ENCODE measurements around the gene SKP1.

The SKP1 gene

GRCh38 chr5:134113902-134114875 lies 62.6 kb downstream of the SKP1 start, which contains the start of gene TCF7:
Gene TCF7, plus strand, starts transcription at chr5:134114681. Its CDS starts 226 bp downstream, at chr5:134114907.
- peak in 1 of 2 donors; percentile 60 for DNase-seq (ENCODE audit: low read depth in 2 of 2)

GRCh38 chr5:134113363-134113889 lies 63.3 kb downstream of the SKP1 start:
- DNase-seq (ENCODE audit: low read depth in 2 of 2) = no peak

GRCh38 chr5:134112726-134113362 lies 63.9 kb downstream of the SKP1 start:
- DNase-seq (ENCODE audit: low read depth in 2 of 2) = no peak

GRCh38 chr5:134111741-134112647 lies 64.8 kb downstream of the SKP1 start:
- DNase-seq (ENCODE audit: low read depth in 2 of 2) = no peak

GRCh38 chr5:134110382-134110781 lies 66.4 kb downstream of the SKP1 start:
- no peak for DNase-seq (ENCODE audit: low read depth in 2 of 2)

DNA sequence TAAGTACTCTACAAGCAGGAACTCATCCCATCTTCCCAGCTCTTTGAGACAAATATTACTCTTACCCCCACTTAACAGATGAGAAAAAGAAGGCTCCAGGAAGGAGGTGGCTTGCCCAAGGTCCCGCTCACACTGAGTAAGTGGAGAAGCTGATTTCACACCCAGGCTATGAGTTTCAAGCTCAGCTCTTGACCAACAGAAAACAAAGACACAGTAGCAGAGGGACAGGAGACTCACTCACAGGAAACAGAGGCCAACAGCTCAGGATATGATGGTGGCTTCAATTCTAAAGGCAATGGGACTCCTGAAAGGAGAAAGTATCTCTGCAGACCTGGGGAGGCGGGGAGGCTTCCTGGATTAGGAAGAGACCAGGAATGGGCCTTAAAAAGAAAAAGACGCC lies 69.0 kb downstream of the SKP1 start:
- DNase-seq (ENCODE audit: low read depth in 2 of 2) = no peak

DNA sequence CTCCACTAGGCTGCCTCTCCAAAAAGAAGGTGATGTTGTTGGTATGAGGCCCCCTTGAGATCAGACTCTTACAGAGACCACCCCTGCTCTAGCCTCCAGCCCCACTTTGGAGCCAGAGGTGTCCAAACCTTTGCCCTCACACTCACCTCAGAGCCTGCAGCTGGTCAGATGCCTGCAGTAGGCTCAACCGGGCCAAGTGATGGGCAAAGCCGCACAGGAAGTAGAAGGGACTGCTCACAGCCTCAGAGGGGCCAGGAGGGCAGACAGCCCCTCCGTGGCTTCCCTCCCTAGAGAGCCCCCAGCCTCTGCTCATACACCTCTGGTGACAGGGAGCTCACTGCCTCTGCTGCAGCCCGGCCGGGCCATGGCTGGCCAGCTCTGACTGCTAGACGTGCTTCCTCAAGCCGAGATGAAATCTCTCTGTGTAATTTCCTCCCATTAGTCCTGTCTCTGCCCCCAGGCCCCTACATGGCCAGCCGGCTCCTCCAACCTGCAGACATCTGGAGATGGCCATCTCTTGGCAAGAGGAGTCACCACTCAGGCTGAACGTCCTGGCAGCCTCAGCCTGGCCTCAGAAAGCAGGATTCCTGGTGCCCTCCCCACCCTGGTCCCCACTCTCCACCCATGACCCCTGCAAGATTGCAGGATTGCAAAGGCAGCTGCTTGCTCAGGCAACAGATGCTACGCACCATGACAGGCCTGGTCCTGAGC lies 69.6 kb downstream of the SKP1 start:
- no peak for DNase-seq (ENCODE audit: low read depth in 2 of 2)

DNA sequence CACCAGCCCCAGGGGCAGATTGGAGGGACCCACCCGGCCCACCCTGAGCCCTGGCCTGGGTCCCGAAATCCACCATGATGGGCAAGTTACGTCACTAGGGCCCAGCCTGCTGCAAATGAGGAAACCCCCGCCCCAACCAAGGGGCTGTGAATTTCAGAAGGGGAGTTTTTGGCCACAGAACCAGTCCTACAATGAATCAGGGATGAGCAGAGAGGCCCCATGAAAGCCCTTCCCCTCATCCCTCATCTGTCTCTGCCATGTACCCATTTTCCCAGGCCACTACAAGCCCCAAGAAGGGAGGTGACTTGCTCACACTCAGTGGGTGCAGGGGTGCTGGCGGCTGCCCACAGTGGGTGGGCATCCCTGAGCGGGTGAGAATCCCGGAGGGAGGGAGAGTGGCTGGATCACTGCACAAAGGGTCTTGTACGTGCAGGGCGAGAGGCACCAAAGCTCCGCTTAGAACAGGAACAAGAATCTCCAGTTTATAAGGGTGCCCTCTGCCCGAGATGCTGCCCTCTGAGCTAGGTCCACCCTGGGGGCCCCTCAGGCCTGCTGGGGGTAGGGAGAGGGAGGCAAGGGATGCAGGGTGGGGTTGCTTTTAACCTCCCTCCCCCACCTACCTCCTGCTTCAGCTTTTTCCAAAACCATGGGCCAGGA lies 72.6 kb downstream of the SKP1 start:
- DNase-seq (ENCODE audit: low read depth in 2 of 2) = no peak

DNA sequence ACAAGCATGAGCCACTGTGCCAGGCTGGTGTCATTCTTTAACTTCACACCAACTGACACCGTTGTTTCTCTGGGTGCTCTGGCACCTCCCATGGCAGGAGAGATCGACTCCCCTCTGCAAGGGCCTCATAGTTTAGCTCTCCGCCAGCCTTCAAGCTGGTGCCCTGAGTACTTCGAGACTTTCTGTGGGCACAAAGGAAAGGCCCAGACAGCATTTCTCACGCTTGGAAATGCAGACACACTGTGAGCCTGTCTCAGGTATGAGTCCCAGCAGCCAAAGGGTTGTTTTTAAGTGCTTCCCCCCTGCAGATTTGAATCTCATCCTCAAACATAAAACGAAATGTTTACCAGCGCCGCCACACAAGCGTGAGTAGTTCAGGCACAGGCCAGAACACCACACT lies 73.4 kb downstream of the SKP1 start:
- no peak for DNase-seq (ENCODE audit: low read depth in 2 of 2)

GRCh38 chr5:134101686-134102439 lies 74.9 kb downstream of the SKP1 start:
- DNase-seq (ENCODE audit: low read depth in 2 of 2) = peak; percentile 69 to 71

DNA sequence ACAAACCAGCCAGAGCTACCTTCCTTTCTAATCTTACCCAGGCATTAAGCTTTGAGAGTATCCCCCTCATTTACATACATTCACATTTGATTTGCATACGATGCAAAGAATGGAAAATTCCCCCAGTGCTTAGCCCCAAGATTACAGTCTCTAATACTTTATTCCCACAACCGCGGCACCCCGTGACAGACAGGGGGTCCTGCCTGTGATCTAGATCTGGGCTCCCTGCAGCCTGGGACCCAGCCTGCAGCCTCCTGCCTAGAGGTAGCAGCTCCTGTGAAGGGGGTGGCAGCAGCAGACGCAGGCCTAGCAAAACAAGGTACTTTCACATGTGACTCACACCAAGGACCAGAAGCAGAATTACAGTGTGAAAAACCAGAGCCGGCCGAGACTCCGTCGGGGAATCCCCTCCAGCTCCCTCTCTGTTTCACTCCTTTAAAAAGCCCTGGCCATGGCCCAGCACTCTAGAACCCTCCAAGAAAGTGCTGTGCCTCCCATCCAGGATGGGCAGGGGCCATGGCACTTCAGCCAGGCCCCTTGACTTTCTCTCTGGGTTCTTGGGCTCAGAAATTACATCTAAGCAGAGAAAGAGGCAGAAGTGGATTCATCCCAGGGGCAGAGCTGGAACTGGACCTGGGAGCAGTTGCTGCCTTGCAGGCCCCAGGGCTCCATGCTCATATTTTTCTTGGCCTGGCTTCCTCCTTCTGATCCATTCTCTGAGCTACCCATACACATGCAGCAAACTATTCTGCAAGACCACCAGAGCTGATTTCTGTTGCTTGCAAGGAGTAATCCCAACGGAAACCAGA lies 76.3 kb downstream of the SKP1 start:
- DNase-seq (ENCODE audit: low read depth in 2 of 2) = peak; percentile 72 to 73

DNA sequence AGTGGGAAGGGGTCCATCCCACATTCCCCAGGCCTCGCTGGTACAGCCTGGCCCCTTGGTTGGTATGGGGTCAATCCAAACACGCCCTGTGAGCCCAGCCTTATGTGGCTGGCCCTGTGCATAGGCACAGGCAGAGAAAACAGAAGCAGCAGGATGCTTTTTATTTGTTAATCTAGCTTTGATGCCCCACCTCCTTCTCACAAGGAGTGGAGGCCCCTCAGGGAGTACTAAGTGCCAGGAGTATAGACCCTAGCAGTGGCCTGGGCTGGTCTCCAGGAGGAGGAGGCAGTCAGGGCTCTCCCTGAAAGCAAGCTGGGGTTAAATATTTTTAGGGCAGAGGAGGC lies 76.8 kb downstream of the SKP1 start:
- DNase-seq (ENCODE audit: low read depth in 2 of 2) = no peak

- DNase-seq (ENCODE audit: low read depth in 2 of 2) = no peak
These were observed 77.4 kb downstream of the SKP1 start for GRCh38 chr5:134099288-134099872.

Measured in activated CD4-positive, alpha-beta T cell treated with anti-CD3 and anti-CD28 coated beads for 24 hours (primary cell).